Measurements from ENCODE around the gene PCARE.

DNA sequence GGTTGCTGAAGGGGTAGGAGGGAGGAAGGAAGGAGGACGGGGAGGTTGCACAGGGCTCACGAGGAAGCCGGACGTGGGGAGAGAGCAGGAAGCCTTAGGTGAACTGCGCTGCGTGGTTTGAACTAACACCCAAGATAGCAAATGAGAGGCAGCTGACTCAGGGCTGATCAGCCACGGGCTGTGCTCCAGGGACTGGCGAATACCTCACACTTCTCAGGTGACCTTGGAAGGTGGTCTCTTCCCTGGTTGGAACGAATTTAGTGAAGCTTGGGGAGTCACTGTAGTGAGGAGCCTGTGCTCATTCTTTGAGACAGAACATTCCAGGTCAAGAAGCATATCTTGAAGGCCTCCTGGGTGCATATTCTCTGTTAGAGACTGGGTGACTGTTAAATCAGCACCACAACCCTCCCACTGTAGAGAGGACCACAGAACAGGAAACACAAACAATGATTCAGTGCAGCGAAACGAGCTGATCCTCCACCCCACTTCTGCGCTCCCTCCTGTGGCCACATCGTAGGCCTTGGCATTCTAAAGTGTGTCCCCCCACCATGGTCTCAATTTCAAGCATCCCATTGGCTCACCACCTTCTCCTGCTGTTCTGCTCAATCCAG lies 59.4 kb downstream of the PCARE start:
- TF ChIP-seq POLR2A (IDR thresholded peaks at IDR 0.05): no peak
- TF ChIP-seq CTCF (IDR thresholded peaks at IDR 0.05): no peak

All from right lobe of liver (tissue), 4 donors.